Measurements from ENCODE around the gene TMEM132E.
"Not testable (repeated sequence)": the region's sequence is repeated elsewhere in the genome, so short reads cannot be mapped to it uniquely, and the experiment has no call there.

TMEM132E gene

GRCh38 chr17:34579017-34579946, at the start of gene TMEM132E:
Gene TMEM132E, plus strand, starts transcription at chr17:34579582. Its CDS starts 1,495 bp downstream, at chr17:34581077.
- Mint-ChIP-seq H3K36me3 (ENCODE audit: low read depth) (no peaks in the 10 kb centered on the region), H3K27me3 (ENCODE audit: low read depth, poor library complexity) (peaks cover 100% of the 10 kb centered on the region), H3K4me1 (peaks cover 19% of the 10 kb centered on the region), H3K4me3 (peak within 1 kb of the TSS; percentile 79), H3K9me3 (peaks cover 11% of the 10 kb centered on the region), H3K27ac (no peak within 1 kb of the TSS)
- TF ChIP-seq CTCF (IDR thresholded peaks at IDR 0.05), result no peak
- peak; percentile 80 for DNase-seq

GRCh38 chr17:34530918-34531317, 48.5 kb upstream of the TMEM132E start:
- no peak for TF ChIP-seq CTCF (IDR thresholded peaks at IDR 0.05)
- Mint-ChIP-seq H3K27me3 (ENCODE audit: low read depth, poor library complexity) (peaks cover 65% of the 10 kb centered on the region), H3K9me3 (no peaks in the 10 kb centered on the region), H3K4me1 (no peaks in the 10 kb centered on the region), H3K36me3 (ENCODE audit: low read depth) (no peaks in the 10 kb centered on the region), H3K27ac (no peak overlapping the region), H3K4me3 (no peak overlapping the region)
- DNase-seq, result no peak

GRCh38 chr17:34532281-34533065, 46.9 kb upstream of the TMEM132E start:
- Mint-ChIP-seq H3K4me1 (no peaks in the 10 kb centered on the region), H3K9me3 (no peaks in the 10 kb centered on the region), H3K4me3 (no peak overlapping the region), H3K36me3 (ENCODE audit: low read depth) (no peaks in the 10 kb centered on the region), H3K27ac (no peak overlapping the region), H3K27me3 (ENCODE audit: low read depth, poor library complexity) (peaks cover 72% of the 10 kb centered on the region)
- TF ChIP-seq CTCF (IDR thresholded peaks at IDR 0.05), result no peak
- no peak for DNase-seq

GRCh38 chr17:34533806-34534527, 45.4 kb upstream of the TMEM132E start:
- H3K27me3 Mint-ChIP-seq (ENCODE audit: low read depth, poor library complexity), result peaks cover 60% of the 10 kb centered on the region
- TF ChIP-seq CTCF (IDR thresholded peaks at IDR 0.05), result no peak

GRCh38 chr17:34537445-34537844, 41.9 kb upstream of the TMEM132E start:
- H3K4me3 Mint-ChIP-seq, result no peak overlapping the region
- no peaks in the 10 kb centered on the region for H3K9me3 Mint-ChIP-seq
- H3K36me3 Mint-ChIP-seq (ENCODE audit: low read depth), result no peaks in the 10 kb centered on the region
- no peak overlapping the region for H3K27ac Mint-ChIP-seq
- H3K27me3 Mint-ChIP-seq (ENCODE audit: low read depth, poor library complexity), result peaks cover 72% of the 10 kb centered on the region
- TF ChIP-seq CTCF (IDR thresholded peaks at IDR 0.05), result no peak
- no peaks in the 10 kb centered on the region for H3K4me1 Mint-ChIP-seq
- no peak for DNase-seq

More at GRCh38 chr17:34533806-34534527, 45.4 kb upstream of the TMEM132E start:
- no peak for DNase-seq
- Mint-ChIP-seq H3K36me3 (ENCODE audit: low read depth) (no peaks in the 10 kb centered on the region), H3K27ac (no peak overlapping the region), H3K9me3 (no peaks in the 10 kb centered on the region), H3K4me1 (no peaks in the 10 kb centered on the region), H3K4me3 (no peak overlapping the region)

- not testable (repeated sequence) for H3K36me3 Mint-ChIP-seq (ENCODE audit: low read depth); DNase-seq; H3K4me1 Mint-ChIP-seq; H3K4me3 Mint-ChIP-seq; H3K9me3 Mint-ChIP-seq; H3K27ac Mint-ChIP-seq
- H3K27me3 Mint-ChIP-seq (ENCODE audit: low read depth, poor library complexity), result peaks cover 72% of the 10 kb centered on the region
These were observed 40.8 kb upstream of the TMEM132E start for GRCh38 chr17:34538582-34538981.
